Right atrium auricular region (tissue), 2 donors: ENCODE results near the gene ECEL1. TPM values are rescaled to one million over a fixed set of nuclear protein-coding genes. Genes with fewer than 3 reads are reported as not detected.

ENCODE experiments used
- DNase-seq: peaks from one replicate; pipeline ENCODE4 v3.0.0-alpha.2; 2019; ENCODE audit warnings: low spot score
- H3K27ac ChIP-seq, 2 donors: fragments of 200-600 bp; sonication (generic); 1 replicate in 1 of 2; 2 replicates in 1 of 2; pipeline ENCODE4 v1.5.1; 2016 to 2019
- H3K27me3 ChIP-seq, 2 donors: fragments of 200-600 bp; sonication (generic); one replicate each; pipeline versions ENCODE4 v1.5.1 to v1.6.0; 2017 to 2019
- H3K36me3 ChIP-seq: fragments of 200-600 bp; sonication (generic); one replicate; pipeline ENCODE4 v1.5.1; 2016
- H3K4me1 ChIP-seq, 2 donors: fragments of 200-600 bp; sonication (generic); one replicate each; pipeline versions ENCODE4 v1.5.1 to v1.6.0; 2017 to 2019
- H3K4me3 ChIP-seq, 2 donors: fragments of 200-600 bp; sonication (generic); 1 replicate in 1 of 2; 2 replicates in 1 of 2; pipeline ENCODE4 v1.5.1; 2017 to 2019; ENCODE audit warnings: mild to moderate bottlenecking in 1 of 2, moderate library complexity in 1 of 2
- H3K9me3 ChIP-seq, 2 donors: fragments of 200-600 bp; sonication (generic); one replicate each; pipeline ENCODE4 v1.5.1; 2019
- total RNA-seq, 2 donors: library from RNA; depleted of rRNA; stranded (reverse); fragments of >200 nt; gene quantifications; one replicate each; pipeline ENCODE4 v1.1.0, GENCODE V29; 2016
- TF ChIP-seq, protein P1 (sequence below), 2 donors: fragments of 200-600 bp; sonication (generic); IDR thresholded peaks; one replicate each; pipeline ENCODE4 v1.5.1; 2019; ENCODE audit warnings: antibody characterized with exemption in 2 of 2

ECEL1 gene
- total RNA-seq, 2 donors from 2014 or later, result not detected

DNA sequence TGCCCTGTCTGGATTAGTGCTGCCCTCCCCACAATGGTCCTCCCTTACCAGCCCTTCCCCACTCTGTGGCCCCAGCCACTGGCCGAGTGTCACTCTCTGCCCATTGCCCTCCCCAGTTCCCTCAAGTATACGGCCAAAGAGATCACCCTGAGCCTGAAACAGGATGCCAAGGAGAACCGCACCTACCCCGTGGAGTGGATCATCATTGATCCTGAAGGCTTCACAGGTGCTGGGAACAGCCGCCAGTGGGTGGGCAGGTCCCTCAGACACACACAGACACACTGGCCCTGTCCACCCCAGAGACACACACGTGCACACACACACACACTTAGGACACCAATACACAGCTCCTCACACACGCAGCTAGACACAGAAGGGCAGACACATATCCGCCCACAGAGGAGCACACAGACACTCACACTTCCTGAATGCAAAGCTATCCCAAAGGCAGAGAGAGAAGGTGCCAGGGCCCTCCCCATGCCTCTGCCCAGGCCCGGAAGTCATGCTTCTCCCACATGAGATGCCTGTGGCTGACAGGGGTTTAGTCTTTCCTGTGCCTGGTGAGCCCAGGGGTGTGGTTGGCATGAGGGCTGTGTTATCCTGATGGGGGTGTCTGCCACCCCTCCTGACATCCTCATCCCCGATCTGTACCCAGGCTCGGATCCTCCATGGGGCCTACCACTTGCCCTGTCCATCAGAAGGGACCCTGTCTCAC, 41.3 kb upstream of the ECEL1 start:
- no peak overlapping the region for H3K27ac ChIP-seq
- H3K36me3 ChIP-seq, result no peaks in the 10 kb centered on the region
- peaks cover 0 to 27% of the 10 kb centered on the region in 2 donors for H3K4me1 ChIP-seq
- H3K4me3 ChIP-seq, result no peak overlapping the region
- TF ChIP-seq, protein P1, sequence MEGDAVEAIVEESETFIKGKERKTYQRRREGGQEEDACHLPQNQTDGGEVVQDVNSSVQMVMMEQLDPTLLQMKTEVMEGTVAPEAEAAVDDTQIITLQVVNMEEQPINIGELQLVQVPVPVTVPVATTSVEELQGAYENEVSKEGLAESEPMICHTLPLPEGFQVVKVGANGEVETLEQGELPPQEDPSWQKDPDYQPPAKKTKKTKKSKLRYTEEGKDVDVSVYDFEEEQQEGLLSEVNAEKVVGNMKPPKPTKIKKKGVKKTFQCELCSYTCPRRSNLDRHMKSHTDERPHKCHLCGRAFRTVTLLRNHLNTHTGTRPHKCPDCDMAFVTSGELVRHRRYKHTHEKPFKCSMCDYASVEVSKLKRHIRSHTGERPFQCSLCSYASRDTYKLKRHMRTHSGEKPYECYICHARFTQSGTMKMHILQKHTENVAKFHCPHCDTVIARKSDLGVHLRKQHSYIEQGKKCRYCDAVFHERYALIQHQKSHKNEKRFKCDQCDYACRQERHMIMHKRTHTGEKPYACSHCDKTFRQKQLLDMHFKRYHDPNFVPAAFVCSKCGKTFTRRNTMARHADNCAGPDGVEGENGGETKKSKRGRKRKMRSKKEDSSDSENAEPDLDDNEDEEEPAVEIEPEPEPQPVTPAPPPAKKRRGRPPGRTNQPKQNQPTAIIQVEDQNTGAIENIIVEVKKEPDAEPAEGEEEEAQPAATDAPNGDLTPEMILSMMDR (IDR thresholded peaks at IDR 0.05), result no peak
- DNase-seq, result no peak
- no peaks in the 10 kb centered on the region for H3K9me3 ChIP-seq
- H3K27me3 ChIP-seq, result no peaks in the 10 kb centered on the region

DNA sequence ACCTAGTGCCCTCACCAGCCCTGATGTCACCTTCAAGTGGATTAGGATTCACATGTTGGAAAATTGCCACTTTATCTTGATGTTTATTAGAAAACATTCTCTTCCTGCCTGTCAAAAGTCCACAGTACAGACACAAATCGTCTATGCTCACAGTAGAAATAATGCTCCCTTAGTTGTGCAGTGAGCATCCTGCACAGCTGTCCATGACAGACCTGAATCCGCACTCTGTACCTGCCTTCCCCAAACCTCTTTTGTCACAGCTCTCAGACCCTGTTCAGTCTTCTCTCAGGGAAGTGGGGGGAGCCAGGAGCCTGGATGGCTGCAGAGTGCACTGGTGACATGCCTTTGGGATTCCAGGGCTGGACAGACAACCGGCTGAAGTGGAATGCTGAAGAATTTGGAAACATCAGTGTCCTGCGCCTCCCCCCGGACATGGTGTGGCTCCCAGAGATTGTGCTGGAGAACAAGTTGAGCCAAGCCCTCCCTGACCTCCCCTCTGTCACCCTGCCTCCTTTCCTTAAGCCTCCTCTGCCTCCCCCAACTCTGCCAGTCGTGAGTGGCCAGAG, 40.4 kb upstream of the ECEL1 start:
- Histone ChIP-seq H3K27ac (no peak overlapping the region), H3K9me3 (no peaks in the 10 kb centered on the region), H3K36me3 (no peaks in the 10 kb centered on the region), H3K4me3 (no peak overlapping the region), H3K27me3 (peaks cover 0 to 7% of the 10 kb centered on the region in 2 donors), H3K4me1 (peaks cover 0 to 34% of the 10 kb centered on the region in 2 donors)
- TF ChIP-seq, protein P1 (IDR thresholded peaks at IDR 0.05), result no peak
- DNase-seq, result no peak

DNA sequence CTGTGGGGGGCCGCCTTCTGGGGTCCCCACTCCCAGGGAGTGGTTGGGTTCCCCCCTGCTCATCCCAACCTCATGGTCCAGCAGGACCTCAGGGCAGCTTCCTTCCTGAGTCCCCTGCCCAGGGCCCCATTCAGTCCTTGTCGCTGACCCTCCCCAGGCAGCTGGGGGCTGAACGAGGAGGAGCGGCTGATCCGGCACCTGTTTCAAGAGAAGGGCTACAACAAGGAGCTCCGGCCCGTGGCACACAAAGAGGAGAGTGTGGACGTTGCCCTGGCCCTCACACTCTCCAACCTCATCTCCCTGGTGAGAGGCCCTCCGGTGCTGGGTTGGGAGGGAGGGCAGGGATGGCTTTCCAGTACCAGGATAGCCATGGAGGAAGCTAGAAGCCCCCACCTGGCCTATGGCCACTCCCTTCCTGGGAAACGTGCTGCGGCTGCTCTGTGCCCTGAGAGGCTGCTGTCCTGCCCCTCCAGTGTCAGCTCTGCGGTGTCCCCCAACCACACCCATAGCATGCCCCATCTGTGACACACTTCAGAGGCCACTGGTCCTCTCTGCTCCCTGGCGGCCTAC, 38.8 kb upstream of the ECEL1 start:
- H3K27ac ChIP-seq, result peak overlapping the region; percentile 26 to 29
- peaks cover 0 to 19% of the 10 kb centered on the region in 2 donors for H3K27me3 ChIP-seq
- H3K9me3 ChIP-seq, result no peaks in the 10 kb centered on the region
- H3K4me3 ChIP-seq, result no peak overlapping the region
- H3K36me3 ChIP-seq, result no peaks in the 10 kb centered on the region
- TF ChIP-seq, protein P1 (IDR thresholded peaks at IDR 0.05), result no peak
- H3K4me1 ChIP-seq, result peaks cover 0 to 47% of the 10 kb centered on the region in 2 donors
- no peak for DNase-seq

DNA sequence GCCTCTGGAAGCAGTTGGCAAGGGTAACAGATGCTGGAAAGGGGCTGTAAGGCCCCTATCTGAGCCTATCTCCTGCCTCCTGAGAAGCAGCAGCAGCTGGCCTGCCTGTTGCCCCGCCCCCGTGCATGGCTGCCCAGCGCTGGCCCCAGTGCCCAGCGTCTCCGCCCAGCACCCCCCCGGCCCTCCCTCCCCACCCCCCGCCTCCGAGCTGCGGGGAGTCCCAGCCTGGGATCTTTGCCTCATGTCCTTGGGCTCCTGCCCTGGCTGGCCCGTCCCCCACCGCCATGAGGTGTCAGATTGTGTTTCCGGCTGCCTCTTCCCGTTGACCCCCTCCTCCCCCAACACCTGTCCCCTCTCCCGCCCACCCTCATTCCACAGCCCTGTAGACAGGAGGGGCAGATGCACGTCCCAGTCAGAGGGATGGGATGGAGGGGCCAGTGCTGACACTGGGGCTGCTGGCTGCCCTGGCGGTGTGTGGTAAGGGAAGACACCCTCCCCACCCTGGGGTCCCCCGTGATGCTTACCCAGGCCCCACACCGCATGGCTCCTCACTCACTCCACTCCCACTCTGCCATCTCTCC, 38.2 kb upstream of the ECEL1 start, which contains the start of gene CHRND:
CHRND (plus strand) TSS at position 370 of the 581 bp plus-strand sequence; CDS start at position 426, 56 bp downstream.
- TF ChIP-seq, protein P1 (IDR thresholded peaks at IDR 0.05), result no peak
- H3K9me3 ChIP-seq, result no peaks in the 10 kb centered on the region
- no peaks in the 10 kb centered on the region for H3K36me3 ChIP-seq
- peak within 1 kb of the TSS; percentile 26 to 29 for H3K27ac ChIP-seq
- H3K4me1 ChIP-seq, result peaks cover 0 to 47% of the 10 kb centered on the region in 2 donors
- H3K4me3 ChIP-seq, result peak within 1 kb of the TSS in 1 of 2 donors; percentile 6
- DNase-seq, result no peak
- H3K27me3 ChIP-seq, result peaks cover 0 to 20% of the 10 kb centered on the region in 2 donors

DNA sequence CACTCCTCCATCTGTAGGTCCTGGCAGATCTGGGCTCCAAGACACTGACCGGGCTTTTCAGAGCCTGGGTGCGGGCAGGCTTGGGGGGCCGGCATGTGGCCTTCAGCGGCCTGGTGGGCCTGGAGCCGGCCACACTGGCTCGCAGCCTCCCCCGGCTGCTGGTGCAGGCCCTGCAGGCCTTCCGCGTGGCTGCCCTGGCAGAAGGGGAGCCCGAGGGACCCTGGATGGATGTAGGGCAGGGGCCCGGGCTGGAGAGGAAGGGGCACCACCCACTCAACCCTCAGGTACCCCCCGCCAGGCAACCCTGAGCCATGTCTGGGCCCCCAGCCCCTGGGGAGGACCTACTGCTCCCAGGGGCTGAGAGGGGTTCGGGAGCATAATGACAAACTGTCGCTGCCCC, 37.6 kb upstream of the ECEL1 start:
- no peak overlapping the region for H3K27ac ChIP-seq
- H3K4me1 ChIP-seq, result peaks cover 0 to 47% of the 10 kb centered on the region in 2 donors
- H3K4me3 ChIP-seq, result no peak overlapping the region
- H3K27me3 ChIP-seq, result peaks cover 0 to 20% of the 10 kb centered on the region in 2 donors
- DNase-seq, result no peak
- no peaks in the 10 kb centered on the region for H3K36me3 ChIP-seq
- H3K9me3 ChIP-seq, result no peaks in the 10 kb centered on the region
- TF ChIP-seq, protein P1 (IDR thresholded peaks at IDR 0.05), result no peak
